Measurements from ENCODE around the gene KRTAP24-1.

The KRTAP24-1 gene

DNA sequence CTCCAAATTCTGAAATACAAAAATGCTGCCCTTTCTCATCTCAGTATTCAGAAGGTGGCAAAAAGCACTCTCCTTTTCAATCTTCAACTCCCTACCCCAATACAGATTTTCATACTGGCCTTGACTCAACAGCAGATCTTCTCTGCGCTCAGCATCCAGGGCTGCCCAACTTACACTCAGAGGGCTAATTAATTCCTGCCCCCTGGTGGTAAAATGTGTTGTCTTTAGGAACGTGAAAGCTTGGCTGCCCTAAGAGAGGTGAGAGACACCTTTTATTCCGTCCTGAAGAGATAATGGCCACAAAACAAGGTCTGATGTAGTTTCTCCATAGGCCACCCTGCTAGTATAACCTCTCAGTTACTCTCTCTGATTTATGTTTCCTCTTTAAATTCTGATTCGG is 25.0 kb downstream of the KRTAP24-1 start:
- Histone ChIP-seq H4K20me1 (ENCODE audit: insufficient read depth, low read length) (no peaks in the 10 kb centered on the region), H3F3A (ENCODE audit: insufficient read depth, low read length) (no peaks in the 10 kb centered on the region), H3K9me3 (ENCODE audit: low read length) (no peaks in the 10 kb centered on the region), H3K4me3 (ENCODE audit: low read depth, low read length, poor library complexity, severe bottlenecking) (no peak overlapping the region), H2AFZ (ENCODE audit: low read length) (no peak overlapping the region), H3K4me2 (ENCODE audit: low read length) (no peak overlapping the region), H3K9ac (ENCODE audit: low read length) (no peak overlapping the region), H3K4me1 (ENCODE audit: insufficient read depth, low read length, severe bottlenecking) (no peaks in the 10 kb centered on the region), H3K79me2 (ENCODE audit: insufficient read depth, low read length) (no peaks in the 10 kb centered on the region), H3K36me3 (ENCODE audit: insufficient read depth, low read length) (no peaks in the 10 kb centered on the region), H3K9me2 (ENCODE audit: low read depth, low read length) (no peaks in the 10 kb centered on the region), H3K27ac (ENCODE audit: low read depth, low read length, poor library complexity, severe bottlenecking) (no peak overlapping the region), H3K27me3 (ENCODE audit: insufficient read depth, low read length) (no peaks in the 10 kb centered on the region)
- TF ChIP-seq, protein P1, sequence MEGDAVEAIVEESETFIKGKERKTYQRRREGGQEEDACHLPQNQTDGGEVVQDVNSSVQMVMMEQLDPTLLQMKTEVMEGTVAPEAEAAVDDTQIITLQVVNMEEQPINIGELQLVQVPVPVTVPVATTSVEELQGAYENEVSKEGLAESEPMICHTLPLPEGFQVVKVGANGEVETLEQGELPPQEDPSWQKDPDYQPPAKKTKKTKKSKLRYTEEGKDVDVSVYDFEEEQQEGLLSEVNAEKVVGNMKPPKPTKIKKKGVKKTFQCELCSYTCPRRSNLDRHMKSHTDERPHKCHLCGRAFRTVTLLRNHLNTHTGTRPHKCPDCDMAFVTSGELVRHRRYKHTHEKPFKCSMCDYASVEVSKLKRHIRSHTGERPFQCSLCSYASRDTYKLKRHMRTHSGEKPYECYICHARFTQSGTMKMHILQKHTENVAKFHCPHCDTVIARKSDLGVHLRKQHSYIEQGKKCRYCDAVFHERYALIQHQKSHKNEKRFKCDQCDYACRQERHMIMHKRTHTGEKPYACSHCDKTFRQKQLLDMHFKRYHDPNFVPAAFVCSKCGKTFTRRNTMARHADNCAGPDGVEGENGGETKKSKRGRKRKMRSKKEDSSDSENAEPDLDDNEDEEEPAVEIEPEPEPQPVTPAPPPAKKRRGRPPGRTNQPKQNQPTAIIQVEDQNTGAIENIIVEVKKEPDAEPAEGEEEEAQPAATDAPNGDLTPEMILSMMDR (IDR thresholded peaks at IDR 0.05; ENCODE audit: low read length): peak; percentile 53
- no peak for TF ChIP-seq EZH2 (IDR thresholded peaks at IDR 0.05; ENCODE audit: borderline replicate concordance, low read length)

DNA sequence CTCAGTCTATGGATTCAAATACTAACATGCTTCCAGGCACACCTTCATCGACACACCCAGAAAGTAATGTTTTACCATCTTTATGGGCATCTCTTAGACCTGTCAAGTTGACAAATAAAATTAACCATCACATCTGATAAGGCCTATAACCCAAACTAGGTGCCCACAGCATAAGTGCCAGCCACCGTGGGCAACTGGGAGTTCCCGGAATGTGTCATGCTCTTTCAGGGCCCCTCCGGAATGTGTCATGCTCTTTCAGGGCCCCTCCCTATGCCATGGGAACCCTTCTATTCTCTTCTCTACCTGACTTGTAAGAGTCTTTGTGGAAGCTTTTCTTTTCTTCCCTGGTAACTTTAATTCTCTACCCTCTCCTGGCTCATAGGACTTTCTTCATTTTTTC is 26.6 kb downstream of the KRTAP24-1 start:
- Histone ChIP-seq H3K9ac (ENCODE audit: low read length) (no peak overlapping the region), H3K9me2 (ENCODE audit: low read depth, low read length) (no peaks in the 10 kb centered on the region), H3K4me3 (ENCODE audit: low read depth, low read length, poor library complexity, severe bottlenecking) (no peak overlapping the region), H3K36me3 (ENCODE audit: insufficient read depth, low read length) (no peaks in the 10 kb centered on the region), H3K79me2 (ENCODE audit: insufficient read depth, low read length) (no peaks in the 10 kb centered on the region), H3K27ac (ENCODE audit: low read depth, low read length, poor library complexity, severe bottlenecking) (no peak overlapping the region), H3K9me3 (ENCODE audit: low read length) (no peaks in the 10 kb centered on the region), H3K4me1 (ENCODE audit: insufficient read depth, low read length, severe bottlenecking) (no peaks in the 10 kb centered on the region), H3F3A (ENCODE audit: insufficient read depth, low read length) (no peaks in the 10 kb centered on the region), H2AFZ (ENCODE audit: low read length) (no peak overlapping the region), H3K27me3 (ENCODE audit: insufficient read depth, low read length) (no peaks in the 10 kb centered on the region), H4K20me1 (ENCODE audit: insufficient read depth, low read length) (no peaks in the 10 kb centered on the region), H3K4me2 (ENCODE audit: low read length) (no peak overlapping the region)
- no peak for TF ChIP-seq EZH2 (IDR thresholded peaks at IDR 0.05; ENCODE audit: borderline replicate concordance, low read length)
- TF ChIP-seq, protein P1 (IDR thresholded peaks at IDR 0.05; ENCODE audit: low read length): no peak

- Histone ChIP-seq H4K20me1 (ENCODE audit: insufficient read depth, low read length) (no peaks in the 10 kb centered on the region), H3K4me3 (ENCODE audit: low read depth, low read length, poor library complexity, severe bottlenecking) (no peak overlapping the region), H3K27ac (ENCODE audit: low read depth, low read length, poor library complexity, severe bottlenecking) (no peak overlapping the region)
Measured at GRCh38 chr21:30255679-30256078, 27.1 kb downstream of the KRTAP24-1 start.

More at GRCh38 chr21:30255679-30256078, 27.1 kb downstream of the KRTAP24-1 start:
- TF ChIP-seq, protein P1 (IDR thresholded peaks at IDR 0.05; ENCODE audit: low read length): no peak
- TF ChIP-seq EZH2 (IDR thresholded peaks at IDR 0.05; ENCODE audit: borderline replicate concordance, low read length): no peak
- no peaks in the 10 kb centered on the region for H3K27me3 ChIP-seq (ENCODE audit: insufficient read depth, low read length)
- no peak overlapping the region for H3K4me2 ChIP-seq (ENCODE audit: low read length)
- H3F3A ChIP-seq (ENCODE audit: insufficient read depth, low read length): no peaks in the 10 kb centered on the region
- no peaks in the 10 kb centered on the region for H3K9me3 ChIP-seq (ENCODE audit: low read length)
- H3K36me3 ChIP-seq (ENCODE audit: insufficient read depth, low read length): no peaks in the 10 kb centered on the region
- H2AFZ ChIP-seq (ENCODE audit: low read length): no peak overlapping the region
- H3K9me2 ChIP-seq (ENCODE audit: low read depth, low read length): no peaks in the 10 kb centered on the region
- no peak overlapping the region for H3K9ac ChIP-seq (ENCODE audit: low read length)
- no peaks in the 10 kb centered on the region for H3K4me1 ChIP-seq (ENCODE audit: insufficient read depth, low read length, severe bottlenecking)
- H3K79me2 ChIP-seq (ENCODE audit: insufficient read depth, low read length): no peaks in the 10 kb centered on the region

Measured in OCI-LY1 (cell line).